ENCODE measurements around the gene GPR37L1.

The GPR37L1 gene

GRCh38 chr1:202167708-202168415 lies 45.1 kb downstream of the GPR37L1 start:
- no peak for TF ChIP-seq NFIC (IDR thresholded peaks at IDR 0.05)
- TF ChIP-seq YY1 (IDR thresholded peaks at IDR 0.05; ENCODE audit: low read depth), result no peak
- no peak for TF ChIP-seq CREB1 (IDR thresholded peaks at IDR 0.05; ENCODE audit: low read depth)
- TF ChIP-seq TEAD4 (IDR thresholded peaks at IDR 0.05), result no peak
- TF ChIP-seq FOXM1 (IDR thresholded peaks at IDR 0.05; ENCODE audit: borderline replicate concordance, low read depth), result no peak
- TF ChIP-seq, protein P1, sequence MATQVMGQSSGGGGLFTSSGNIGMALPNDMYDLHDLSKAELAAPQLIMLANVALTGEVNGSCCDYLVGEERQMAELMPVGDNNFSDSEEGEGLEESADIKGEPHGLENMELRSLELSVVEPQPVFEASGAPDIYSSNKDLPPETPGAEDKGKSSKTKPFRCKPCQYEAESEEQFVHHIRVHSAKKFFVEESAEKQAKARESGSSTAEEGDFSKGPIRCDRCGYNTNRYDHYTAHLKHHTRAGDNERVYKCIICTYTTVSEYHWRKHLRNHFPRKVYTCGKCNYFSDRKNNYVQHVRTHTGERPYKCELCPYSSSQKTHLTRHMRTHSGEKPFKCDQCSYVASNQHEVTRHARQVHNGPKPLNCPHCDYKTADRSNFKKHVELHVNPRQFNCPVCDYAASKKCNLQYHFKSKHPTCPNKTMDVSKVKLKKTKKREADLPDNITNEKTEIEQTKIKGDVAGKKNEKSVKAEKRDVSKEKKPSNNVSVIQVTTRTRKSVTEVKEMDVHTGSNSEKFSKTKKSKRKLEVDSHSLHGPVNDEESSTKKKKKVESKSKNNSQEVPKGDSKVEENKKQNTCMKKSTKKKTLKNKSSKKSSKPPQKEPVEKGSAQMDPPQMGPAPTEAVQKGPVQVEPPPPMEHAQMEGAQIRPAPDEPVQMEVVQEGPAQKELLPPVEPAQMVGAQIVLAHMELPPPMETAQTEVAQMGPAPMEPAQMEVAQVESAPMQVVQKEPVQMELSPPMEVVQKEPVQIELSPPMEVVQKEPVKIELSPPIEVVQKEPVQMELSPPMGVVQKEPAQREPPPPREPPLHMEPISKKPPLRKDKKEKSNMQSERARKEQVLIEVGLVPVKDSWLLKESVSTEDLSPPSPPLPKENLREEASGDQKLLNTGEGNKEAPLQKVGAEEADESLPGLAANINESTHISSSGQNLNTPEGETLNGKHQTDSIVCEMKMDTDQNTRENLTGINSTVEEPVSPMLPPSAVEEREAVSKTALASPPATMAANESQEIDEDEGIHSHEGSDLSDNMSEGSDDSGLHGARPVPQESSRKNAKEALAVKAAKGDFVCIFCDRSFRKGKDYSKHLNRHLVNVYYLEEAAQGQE (IDR thresholded peaks at IDR 0.05; ENCODE audit: low read depth), result no peak
- no peak for TF ChIP-seq CEBPB (IDR thresholded peaks at IDR 0.05)
- no peak for TF ChIP-seq EGR1 (IDR thresholded peaks at IDR 0.05)
- TF ChIP-seq, protein P2, sequence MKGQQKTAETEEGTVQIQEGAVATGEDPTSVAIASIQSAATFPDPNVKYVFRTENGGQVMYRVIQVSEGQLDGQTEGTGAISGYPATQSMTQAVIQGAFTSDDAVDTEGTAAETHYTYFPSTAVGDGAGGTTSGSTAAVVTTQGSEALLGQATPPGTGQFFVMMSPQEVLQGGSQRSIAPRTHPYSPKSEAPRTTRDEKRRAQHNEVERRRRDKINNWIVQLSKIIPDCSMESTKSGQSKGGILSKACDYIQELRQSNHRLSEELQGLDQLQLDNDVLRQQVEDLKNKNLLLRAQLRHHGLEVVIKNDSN (IDR thresholded peaks at IDR 0.05), result no peak
- TF ChIP-seq EP300 (IDR thresholded peaks at IDR 0.05; ENCODE audit: borderline replicate concordance), result no peak
- TF ChIP-seq TAF1 (IDR thresholded peaks at IDR 0.05; ENCODE audit: low read depth), result no peak
- no peak for TF ChIP-seq RAD21 (IDR thresholded peaks at IDR 0.05; ENCODE audit: low read depth)
- no peak for TF ChIP-seq ZBTB7A (IDR thresholded peaks at IDR 0.05; ENCODE audit: low read depth)
- no peak for TF ChIP-seq TCF12 (IDR thresholded peaks at IDR 0.05; ENCODE audit: low read depth)
- TF ChIP-seq MAX (IDR thresholded peaks at IDR 0.05), result no peak

DNA sequence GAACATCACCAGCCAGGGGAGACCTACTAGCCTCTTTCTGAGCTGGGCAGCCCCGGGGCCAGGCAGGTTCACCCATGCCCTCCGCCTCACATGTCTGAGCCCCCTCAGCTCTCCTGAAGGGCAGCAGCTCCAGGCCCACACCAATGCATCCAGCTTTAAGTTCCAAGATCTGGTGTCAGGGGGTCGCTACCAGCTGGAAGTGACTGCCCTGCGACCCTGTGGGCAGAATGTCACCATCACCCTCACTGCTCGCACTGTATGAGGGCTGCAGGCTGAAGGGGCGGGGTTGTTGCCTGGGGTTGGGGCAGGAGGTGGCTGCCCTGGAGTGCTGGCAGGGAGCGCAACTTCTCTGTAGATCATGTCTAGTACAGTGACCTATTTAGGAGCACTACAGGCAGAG lies 46.1 kb downstream of the GPR37L1 start:
- no peak for TF ChIP-seq RAD21 (IDR thresholded peaks at IDR 0.05; ENCODE audit: low read depth)
- no peak for TF ChIP-seq EP300 (IDR thresholded peaks at IDR 0.05; ENCODE audit: borderline replicate concordance)
- no peak for TF ChIP-seq MAX (IDR thresholded peaks at IDR 0.05)
- no peak for TF ChIP-seq TEAD4 (IDR thresholded peaks at IDR 0.05)
- TF ChIP-seq FOXM1 (IDR thresholded peaks at IDR 0.05; ENCODE audit: borderline replicate concordance, low read depth), result no peak
- TF ChIP-seq, protein P1 (IDR thresholded peaks at IDR 0.05; ENCODE audit: low read depth), result no peak
- TF ChIP-seq ZBTB7A (IDR thresholded peaks at IDR 0.05; ENCODE audit: low read depth), result no peak
- no peak for TF ChIP-seq TAF1 (IDR thresholded peaks at IDR 0.05; ENCODE audit: low read depth)
- TF ChIP-seq YY1 (IDR thresholded peaks at IDR 0.05; ENCODE audit: low read depth), result no peak
- TF ChIP-seq CEBPB (IDR thresholded peaks at IDR 0.05), result no peak
- TF ChIP-seq TCF12 (IDR thresholded peaks at IDR 0.05; ENCODE audit: low read depth), result no peak
- TF ChIP-seq CREB1 (IDR thresholded peaks at IDR 0.05; ENCODE audit: low read depth), result no peak
- TF ChIP-seq, protein P2 (IDR thresholded peaks at IDR 0.05), result no peak
- TF ChIP-seq EGR1 (IDR thresholded peaks at IDR 0.05), result no peak
- no peak for TF ChIP-seq NFIC (IDR thresholded peaks at IDR 0.05)

- TF ChIP-seq EP300 (IDR thresholded peaks at IDR 0.05; ENCODE audit: borderline replicate concordance) (no peak), CREB1 (IDR thresholded peaks at IDR 0.05; ENCODE audit: low read depth) (no peak), TCF12 (IDR thresholded peaks at IDR 0.05; ENCODE audit: low read depth) (no peak), FOXM1 (IDR thresholded peaks at IDR 0.05; ENCODE audit: borderline replicate concordance, low read depth) (no peak)
Observed at GRCh38 chr1:202170726-202171125, 48.0 kb downstream of the GPR37L1 start.

GRCh38 chr1:202171292-202172014 lies 48.7 kb downstream of the GPR37L1 start:
- TF ChIP-seq NFIC (IDR thresholded peaks at IDR 0.05) (no peak), RAD21 (IDR thresholded peaks at IDR 0.05; ENCODE audit: low read depth) (no peak), CREB1 (IDR thresholded peaks at IDR 0.05; ENCODE audit: low read depth) (no peak), CEBPB (IDR thresholded peaks at IDR 0.05) (no peak), ZBTB7A (IDR thresholded peaks at IDR 0.05; ENCODE audit: low read depth) (no peak), TCF12 (IDR thresholded peaks at IDR 0.05; ENCODE audit: low read depth) (no peak), TAF1 (IDR thresholded peaks at IDR 0.05; ENCODE audit: low read depth) (no peak), EGR1 (IDR thresholded peaks at IDR 0.05) (no peak), FOXM1 (IDR thresholded peaks at IDR 0.05; ENCODE audit: borderline replicate concordance, low read depth) (no peak), EP300 (IDR thresholded peaks at IDR 0.05; ENCODE audit: borderline replicate concordance) (no peak), YY1 (IDR thresholded peaks at IDR 0.05; ENCODE audit: low read depth) (no peak), TEAD4 (IDR thresholded peaks at IDR 0.05) (no peak), MAX (IDR thresholded peaks at IDR 0.05) (no peak)
- TF ChIP-seq, protein P1 (IDR thresholded peaks at IDR 0.05; ENCODE audit: low read depth), result no peak
- TF ChIP-seq, protein P2 (IDR thresholded peaks at IDR 0.05), result no peak
